ENCODE measurements around the gene LIMS3. TPM values are rescaled to one million over a fixed set of nuclear protein-coding genes. Genes with fewer than 3 reads are reported as not detected.
"Not testable (repeated sequence)": the region's sequence is repeated elsewhere in the genome, so short reads cannot be mapped to it uniquely, and the experiment has no call there.

The LIMS3 gene
- total RNA-seq = 7.5 TPM in 1 of 2 replicates, not detected in the other

- DNase-seq (ENCODE audit: low read depth) = not testable (repeated sequence)
Observed at GRCh38 chr2:109898462-109899336, at the start of gene LIMS3. LIMS3 (plus strand) TSS chr2:109898688; CDS start chr2:109898729, 41 bp downstream.

- not testable (repeated sequence) for DNase-seq (ENCODE audit: low read depth)
Observed at GRCh38 chr2:109871129-109871751, 27.2 kb upstream of the LIMS3 start.

GRCh38 chr2:109876625-109877024 is 21.9 kb upstream of the LIMS3 start:
- DNase-seq (ENCODE audit: low read depth) = not testable (repeated sequence)

GRCh38 chr2:109882112-109882511 is 16.4 kb upstream of the LIMS3 start:
- DNase-seq (ENCODE audit: low read depth) = not testable (repeated sequence)

GRCh38 chr2:109888414-109888813 is 10.1 kb upstream of the LIMS3 start:
- not testable (repeated sequence) for DNase-seq (ENCODE audit: low read depth)

DNA sequence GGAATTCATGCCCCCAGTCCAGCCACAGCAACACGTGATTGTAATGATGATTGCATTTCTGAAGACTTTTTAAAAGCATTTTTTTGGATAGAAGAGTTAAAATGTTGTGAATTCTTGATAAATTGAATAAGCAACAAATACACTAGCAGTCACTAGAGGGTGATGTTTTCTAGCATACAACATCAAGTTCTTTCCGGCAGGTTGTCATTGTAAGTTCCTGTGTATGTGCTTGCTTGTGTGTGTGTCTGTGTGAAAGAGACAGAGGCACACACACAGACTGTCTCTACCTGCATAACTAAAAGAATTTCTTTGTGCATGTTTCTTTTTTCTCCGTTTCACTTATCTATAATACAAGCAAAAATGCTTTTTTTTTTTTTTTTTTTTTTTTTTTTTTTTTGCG is 8.6 kb upstream of the LIMS3 start:
- DNase-seq (ENCODE audit: low read depth) = not testable (repeated sequence)

DNA sequence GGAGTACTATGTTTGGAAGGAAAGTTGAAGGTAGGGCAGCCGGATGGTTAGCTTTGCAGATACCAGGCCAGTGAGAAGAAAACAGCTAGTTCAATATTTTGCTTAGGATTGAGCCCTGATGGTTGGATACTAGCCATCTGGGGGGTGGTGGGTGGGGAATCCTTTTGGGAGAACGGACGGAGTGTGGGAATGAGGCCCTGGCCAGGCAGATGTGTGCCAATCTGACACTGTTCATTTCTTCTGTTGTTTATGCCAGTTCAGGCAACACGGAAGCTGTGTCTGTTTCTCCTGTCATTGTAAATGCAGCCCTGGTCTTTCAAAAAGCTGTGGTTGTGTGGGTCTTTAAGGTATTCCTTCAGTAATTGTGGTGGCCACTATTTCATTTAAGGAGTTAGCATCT is 7.5 kb upstream of the LIMS3 start:
- not testable (repeated sequence) for DNase-seq (ENCODE audit: low read depth)

DNA sequence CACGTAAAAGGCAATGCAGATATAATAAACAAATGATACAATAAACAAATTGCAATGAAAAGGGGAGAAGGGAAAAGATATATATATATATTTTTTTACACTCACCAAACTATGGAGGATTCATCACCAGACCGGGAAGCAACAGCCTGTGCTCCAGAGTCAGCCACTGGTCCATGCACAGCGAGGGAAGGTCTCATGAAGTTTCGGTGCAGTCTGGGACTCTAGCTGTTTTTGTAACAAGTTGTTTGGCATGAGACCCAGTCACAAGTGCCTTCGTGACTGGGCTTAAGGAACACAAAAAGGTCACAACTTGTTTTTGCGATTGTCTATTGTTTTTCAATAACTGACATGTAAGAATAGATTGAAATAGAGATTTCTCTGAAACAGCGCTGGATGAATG is 4.8 kb upstream of the LIMS3 start:
- DNase-seq (ENCODE audit: low read depth) = not testable (repeated sequence)

GRCh38 chr2:109894141-109894540 is 4.3 kb upstream of the LIMS3 start:
- not testable (repeated sequence) for DNase-seq (ENCODE audit: low read depth)

DNA sequence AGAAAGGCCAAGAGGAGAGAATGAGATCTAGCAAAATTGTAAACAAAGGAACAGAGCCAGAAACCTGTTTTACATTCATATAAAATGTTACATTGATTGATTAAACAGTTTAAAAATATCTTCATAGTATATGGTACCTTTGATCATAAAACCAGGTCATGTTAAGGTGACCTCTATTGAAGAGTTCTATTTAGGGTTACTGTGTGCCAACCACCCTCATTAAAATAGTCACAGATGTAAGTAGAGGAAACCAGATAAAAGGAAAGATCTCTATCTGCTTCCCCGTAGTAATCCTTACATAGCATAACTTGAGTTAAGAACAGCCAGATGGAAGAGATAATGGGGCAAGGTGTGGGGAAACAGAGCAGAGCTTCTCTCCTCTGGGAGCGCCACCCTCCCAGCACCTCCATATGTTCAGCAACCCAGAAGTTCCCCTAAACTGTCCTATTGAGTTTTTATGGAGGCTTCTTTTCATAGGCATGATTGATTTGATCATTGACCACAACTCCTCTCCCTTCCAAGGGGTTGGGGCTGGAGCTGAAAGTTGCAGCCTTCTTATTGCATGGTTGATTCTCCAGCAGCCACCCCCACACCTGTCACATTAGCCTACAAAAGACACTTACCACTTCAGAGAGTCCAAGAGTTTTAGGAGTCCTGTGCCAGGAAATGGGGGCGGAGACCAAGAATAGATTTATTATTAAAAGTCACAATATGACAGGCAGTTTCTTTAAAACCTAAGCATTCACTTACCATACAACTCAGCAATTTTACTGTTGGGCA is 3.2 kb upstream of the LIMS3 start:
- DNase-seq (ENCODE audit: low read depth) = not testable (repeated sequence)

- DNase-seq (ENCODE audit: low read depth) = not testable (repeated sequence)
Observed at GRCh38 chr2:109896212-109896611, 2.3 kb upstream of the LIMS3 start.

- DNase-seq (ENCODE audit: low read depth) = not testable (repeated sequence)
Observed at GRCh38 chr2:109897769-109898461, 573 bp upstream of the LIMS3 start.

DNA sequence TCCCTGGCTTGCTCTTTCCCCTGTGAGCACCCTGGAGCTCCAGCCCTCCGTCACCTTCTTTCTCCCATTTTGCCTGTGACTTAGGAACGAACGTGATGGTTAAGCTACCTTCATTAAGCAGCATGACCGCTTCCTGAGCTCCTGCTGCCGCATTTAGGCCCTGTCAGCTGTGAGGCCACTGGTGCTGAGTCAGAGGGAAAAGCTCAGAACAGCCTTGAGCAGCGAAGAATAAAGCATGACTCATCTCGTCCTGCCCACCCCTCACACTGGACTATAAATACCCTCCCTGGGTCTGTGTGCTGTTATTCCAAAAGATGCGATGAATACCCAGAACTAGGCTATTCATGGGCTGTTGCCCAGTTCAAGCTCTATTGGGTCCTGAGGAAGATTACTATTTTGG is 7.3 kb downstream of the LIMS3 start:
- DNase-seq (ENCODE audit: low read depth) = not testable (repeated sequence)

DNA sequence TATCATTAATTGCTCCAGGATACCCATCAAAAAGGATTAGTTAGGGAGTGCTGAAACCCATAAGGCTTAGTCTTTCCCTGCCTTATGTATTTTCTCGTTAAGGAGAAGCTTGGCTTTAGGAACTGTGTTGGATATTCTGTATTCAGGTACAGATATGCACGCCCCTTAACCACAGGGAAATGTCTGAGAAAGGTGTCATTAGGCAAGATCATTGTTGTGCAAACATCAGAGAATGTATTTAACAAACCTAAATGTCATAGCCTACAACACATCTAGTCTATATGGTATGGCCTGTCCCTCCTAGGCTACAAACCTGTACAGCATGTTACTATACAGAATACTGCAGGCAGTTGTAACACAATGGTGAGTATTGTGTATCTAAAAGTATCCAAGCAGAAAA is 10.1 kb downstream of the LIMS3 start:
- DNase-seq (ENCODE audit: low read depth) = not testable (repeated sequence)

DNA sequence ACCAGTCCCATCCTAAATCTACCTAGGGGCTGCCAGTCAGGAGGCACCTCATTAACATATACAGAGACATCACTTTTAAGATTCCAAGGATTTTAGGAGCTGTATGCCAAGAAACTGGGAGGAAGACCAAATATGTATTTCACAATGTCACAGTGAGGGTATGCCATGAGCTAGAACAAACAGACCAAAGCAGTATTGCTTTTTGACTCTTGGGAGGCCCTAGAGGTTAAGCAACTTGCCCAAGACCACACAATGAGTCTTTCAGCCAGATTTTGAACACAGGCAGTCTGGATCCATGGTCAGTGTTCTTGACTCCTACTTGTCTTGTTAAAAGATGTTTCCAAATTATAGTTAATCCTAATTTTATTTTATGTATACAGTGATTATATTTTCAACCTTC is 12.3 kb downstream of the LIMS3 start:
- DNase-seq (ENCODE audit: low read depth) = not testable (repeated sequence)

DNA sequence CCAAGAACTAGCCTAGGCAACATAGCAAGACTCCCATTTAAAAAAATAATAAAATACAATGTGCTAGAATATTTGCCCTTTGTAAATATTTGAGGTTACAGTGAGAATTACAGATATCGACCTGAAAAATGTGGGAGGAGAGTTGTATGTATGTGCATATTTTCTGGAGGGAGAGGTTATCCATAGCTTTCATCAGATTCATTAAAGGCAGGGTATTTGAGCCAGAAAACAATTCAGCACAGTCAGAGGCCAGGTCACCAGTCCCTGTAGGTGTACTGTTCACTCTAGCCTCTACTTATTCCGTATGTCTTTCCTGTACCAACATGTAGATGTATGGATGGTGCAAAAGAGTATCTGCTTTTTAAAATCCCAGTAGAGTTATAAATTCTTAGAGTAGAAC is 15.4 kb downstream of the LIMS3 start:
- DNase-seq (ENCODE audit: low read depth) = not testable (repeated sequence)

DNA sequence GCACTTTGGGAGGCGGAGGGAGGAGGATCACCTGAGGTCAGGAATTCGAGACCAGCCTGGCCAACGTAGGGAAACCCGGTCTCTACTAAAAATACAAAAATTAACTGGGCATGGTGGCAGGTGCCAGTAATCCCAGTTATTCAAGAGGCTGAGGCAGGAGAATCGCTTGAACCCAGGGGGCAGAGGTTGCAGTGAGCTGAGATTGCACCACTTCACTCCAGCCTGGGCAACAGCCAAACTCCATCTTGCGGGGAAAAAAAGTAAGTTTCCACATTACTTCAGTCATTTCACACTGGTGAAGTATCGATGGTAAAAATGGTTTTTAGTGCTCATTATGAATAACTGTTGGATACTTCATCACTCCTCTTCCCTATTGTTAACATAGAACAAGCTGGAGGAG is 16.1 kb downstream of the LIMS3 start:
- not testable (repeated sequence) for DNase-seq (ENCODE audit: low read depth)

GRCh38 chr2:109915830-109916229 is 17.3 kb downstream of the LIMS3 start:
- DNase-seq (ENCODE audit: low read depth) = not testable (repeated sequence)

DNA sequence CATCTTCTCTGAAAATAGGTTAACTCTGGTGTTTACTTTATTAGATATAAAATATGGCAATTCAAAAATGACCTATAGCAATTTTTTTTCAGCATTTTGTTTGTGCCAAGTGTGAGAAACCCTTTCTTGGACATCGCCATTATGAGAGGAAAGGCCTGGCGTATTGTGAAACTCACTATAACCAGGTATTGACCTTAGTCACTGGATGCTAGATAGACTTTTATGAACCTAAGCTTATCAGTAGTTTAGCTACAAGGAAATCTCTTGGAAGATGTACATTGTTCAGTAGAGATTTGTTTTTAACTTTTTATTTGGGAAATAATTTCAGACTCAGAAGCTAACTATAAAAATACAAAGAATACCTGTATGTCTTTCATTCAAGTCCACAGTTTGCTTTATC is 21.7 kb downstream of the LIMS3 start:
- not testable (repeated sequence) for DNase-seq (ENCODE audit: low read depth)

GRCh38 chr2:109921543-109922384 is 23.3 kb downstream of the LIMS3 start:
- not testable (repeated sequence) for DNase-seq (ENCODE audit: low read depth)

All from renal cortical epithelial cell (primary cell).